D721Med (cell line): ENCODE results near the gene POFUT2.

ENCODE experiments used
- DNase-seq: peaks from one replicate; pipeline ENCODE4 v3.0.0; 2011; ENCODE audit warnings: low spot score; ENCODE audit not compliant: insufficient read length
- FAIRE-seq: peaks from 2 replicates; lab custom pipeline; 2011; peaks lifted over from hg19 to GRCh38; lab: Jason Lieb, UNC
- TF ChIP-seq, protein P1 (sequence below): IDR thresholded peaks from 2 replicates; pipeline ENCODE4 v1.5.1; 2012; ENCODE audit warnings: mild to moderate bottlenecking, control low read depth; ENCODE audit not compliant: insufficient read depth; ENCODE audit errors: missing control alignments

POFUT2 gene, protein sequence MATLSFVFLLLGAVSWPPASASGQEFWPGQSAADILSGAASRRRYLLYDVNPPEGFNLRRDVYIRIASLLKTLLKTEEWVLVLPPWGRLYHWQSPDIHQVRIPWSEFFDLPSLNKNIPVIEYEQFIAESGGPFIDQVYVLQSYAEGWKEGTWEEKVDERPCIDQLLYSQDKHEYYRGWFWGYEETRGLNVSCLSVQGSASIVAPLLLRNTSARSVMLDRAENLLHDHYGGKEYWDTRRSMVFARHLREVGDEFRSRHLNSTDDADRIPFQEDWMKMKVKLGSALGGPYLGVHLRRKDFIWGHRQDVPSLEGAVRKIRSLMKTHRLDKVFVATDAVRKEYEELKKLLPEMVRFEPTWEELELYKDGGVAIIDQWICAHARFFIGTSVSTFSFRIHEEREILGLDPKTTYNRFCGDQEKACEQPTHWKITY

DNA sequence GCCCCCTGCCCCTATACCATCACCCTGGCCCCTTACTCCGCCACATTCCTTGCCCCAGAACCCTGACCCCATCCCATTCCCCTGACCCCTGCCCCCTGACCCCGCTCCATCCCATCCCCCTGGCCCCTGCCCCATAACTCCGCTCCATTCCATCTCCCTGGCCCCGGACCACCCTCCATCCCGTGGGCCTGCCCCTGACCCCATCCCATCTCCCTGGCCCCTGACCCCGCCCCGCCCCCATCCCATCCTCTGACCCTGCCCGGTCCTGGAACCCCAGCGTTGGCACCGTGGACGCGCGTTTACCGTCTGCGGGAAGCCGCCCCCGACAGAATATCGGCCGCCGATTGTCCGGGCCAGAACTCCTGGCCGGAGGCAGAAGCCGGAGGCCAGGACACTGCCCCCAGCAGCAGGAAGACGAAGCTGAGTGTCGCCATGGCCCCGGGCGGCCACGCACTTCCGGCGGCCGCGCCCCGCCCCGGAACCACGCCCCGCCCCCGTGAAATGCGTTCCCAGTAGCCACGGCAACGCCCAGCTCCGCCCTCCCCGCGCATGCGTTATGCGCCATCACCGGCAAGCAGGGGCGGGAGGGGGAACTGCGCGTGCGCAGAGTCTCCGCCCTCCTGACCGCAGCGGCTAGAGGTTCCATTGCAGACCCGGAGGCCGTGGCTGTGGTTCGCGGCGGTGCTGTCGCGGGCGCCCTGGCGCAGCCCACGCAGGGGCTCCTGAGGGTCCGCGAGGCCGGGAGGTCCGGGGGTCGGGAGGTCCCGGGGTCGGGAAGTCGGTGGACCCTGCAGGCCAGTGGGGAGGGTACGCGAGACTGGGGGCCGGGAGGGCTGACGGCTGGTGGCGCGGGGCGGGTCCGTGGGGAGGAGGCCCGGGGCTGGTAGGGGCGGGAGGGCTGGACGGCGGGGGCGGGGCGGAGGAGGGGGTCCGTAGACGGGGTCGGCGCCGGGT, at the start of gene POFUT2:
POFUT2 (minus strand) TSS at position 458 of the 954 bp plus-strand sequence; CDS start at position 434, 24 bp downstream.
- TF ChIP-seq, protein P1, sequence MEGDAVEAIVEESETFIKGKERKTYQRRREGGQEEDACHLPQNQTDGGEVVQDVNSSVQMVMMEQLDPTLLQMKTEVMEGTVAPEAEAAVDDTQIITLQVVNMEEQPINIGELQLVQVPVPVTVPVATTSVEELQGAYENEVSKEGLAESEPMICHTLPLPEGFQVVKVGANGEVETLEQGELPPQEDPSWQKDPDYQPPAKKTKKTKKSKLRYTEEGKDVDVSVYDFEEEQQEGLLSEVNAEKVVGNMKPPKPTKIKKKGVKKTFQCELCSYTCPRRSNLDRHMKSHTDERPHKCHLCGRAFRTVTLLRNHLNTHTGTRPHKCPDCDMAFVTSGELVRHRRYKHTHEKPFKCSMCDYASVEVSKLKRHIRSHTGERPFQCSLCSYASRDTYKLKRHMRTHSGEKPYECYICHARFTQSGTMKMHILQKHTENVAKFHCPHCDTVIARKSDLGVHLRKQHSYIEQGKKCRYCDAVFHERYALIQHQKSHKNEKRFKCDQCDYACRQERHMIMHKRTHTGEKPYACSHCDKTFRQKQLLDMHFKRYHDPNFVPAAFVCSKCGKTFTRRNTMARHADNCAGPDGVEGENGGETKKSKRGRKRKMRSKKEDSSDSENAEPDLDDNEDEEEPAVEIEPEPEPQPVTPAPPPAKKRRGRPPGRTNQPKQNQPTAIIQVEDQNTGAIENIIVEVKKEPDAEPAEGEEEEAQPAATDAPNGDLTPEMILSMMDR = no peak
- DNase-seq (peak; percentile 95), FAIRE-seq (no peak)

DNA sequence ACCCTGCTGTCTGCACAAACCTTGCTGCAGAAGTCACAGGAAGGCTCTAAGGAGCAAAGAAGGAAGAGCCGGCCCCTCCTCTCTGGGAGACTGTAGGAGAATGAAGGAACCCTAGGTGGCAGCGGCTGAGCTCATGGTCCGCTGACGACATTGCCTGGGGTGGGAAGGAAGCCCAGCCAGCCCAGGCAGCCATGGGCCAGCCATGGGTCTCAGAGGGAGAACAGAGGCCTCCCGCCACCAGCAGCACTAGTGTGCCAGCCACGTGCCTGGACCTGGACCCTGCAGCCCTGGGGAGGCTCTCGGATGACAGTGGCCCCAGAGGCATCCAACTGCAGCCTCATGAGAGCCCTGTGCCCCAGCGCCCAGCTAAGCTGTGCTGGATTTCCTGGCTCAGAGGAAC, 49.2 kb upstream of the POFUT2 start:
- TF ChIP-seq, protein P1 = no peak
- DNase-seq (no peak), FAIRE-seq (no peak)

DNA sequence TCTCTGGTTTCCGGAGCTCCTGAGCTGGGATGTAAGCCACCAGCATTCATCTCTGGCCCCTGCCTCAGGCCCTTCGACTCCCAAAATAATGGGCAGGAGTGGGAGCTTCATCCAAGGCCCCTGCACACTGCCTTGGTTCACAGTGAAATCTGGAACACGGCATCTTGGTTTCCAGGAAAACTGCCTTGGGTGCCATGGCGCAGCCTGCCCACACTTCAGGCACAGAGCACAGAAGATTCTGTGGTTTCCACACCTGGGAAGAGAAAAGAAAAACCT, 48.8 kb upstream of the POFUT2 start:
- TF ChIP-seq, protein P1 = no peak
- FAIRE-seq = no peak
- no peak for DNase-seq

DNA sequence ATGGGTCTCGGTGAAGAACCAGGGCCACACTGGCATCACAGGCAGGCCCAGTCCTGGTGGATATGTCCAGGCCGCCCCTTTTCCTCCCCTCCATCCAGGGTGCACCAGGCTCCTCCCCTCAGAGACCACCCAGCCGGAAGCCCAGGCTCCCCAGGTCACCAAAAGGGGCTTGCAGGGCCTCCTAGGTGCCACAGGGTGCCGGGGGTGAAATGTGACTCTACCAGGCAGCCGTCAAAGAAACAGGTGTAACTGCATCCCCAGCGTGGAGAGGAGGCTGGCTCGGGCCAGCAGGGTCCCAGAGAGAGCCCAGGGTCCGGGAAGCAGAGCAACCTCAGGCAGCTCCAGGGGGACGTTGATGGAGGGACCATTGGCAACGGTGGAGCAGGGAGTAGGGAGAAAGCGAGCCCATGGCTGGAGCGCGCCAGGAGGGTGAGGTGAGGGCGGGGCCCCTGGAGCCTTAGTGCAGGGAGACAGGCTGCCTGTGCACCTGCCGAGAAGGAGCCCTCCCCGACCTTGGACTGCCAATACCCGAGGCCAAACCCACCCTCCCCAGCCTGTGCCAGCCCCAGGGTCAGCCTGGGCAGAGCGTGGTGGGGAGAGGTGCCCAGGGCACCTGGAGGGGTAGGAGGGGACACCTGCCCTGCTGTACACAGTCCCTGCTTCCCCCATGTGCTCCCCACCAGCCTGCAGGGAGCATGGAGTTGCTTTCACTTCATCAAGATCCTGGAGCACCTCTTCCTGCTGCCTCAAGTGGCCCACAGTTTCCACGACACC, 48.3 kb upstream of the POFUT2 start:
- no peak for DNase-seq
- TF ChIP-seq, protein P1 = no peak
- no peak for FAIRE-seq

DNA sequence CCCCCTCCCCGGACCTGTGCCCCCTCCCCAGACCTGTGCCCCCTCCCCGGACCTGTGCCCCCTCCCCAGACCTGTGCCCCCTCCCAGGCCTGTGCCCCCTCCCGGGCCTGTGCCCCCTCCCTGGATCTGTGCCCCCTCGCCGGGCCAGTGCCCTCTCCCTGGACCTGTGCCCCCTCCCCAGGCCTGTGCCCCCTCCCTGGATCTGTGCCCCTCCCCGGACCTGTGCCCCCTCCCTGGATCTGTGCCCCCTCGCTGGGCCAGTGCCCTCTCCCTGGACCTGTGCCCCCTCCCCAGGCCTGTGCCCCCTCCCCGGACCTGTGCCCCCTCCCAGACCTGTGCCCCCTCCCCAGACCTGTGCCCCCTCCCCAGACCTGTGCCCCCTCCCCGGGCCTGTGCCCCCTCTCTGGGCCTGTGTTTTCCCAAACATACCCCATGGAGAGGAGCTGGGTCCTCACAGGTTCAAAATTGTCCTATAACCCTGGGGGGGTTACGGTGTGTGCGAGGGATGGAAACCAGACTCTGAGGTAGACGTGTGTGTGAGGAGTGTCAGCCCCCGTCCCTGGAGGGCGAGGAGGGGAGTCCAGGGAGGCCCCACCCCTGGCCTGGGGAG, 47.6 kb upstream of the POFUT2 start:
- FAIRE-seq = no peak
- no peak for DNase-seq
- TF ChIP-seq, protein P1 = no peak

DNA sequence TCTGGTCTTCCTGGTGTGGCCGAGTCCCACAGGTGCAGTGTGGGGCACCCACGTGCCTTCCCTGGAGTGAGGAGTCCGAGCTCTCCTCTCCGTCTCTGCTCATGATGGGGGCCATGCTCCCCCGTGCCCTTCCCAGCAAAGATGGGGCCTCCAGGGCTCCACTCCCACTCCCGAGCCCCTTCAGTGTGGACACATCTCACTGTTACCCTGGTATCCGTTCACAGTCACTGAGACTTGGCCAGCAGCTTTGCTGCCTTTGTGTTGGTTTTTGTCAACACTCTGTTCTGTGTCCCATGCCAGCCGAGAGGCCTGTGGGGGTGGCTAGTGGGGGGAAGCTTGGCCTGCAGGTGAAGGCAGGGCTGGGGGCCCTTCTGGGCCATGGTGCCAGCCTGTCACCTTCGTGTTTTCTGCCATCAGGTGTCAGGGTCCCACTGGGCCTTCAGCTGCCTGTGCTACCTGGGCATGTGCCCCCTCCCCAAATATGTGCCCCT, 46.9 kb upstream of the POFUT2 start:
- TF ChIP-seq, protein P1 = no peak
- no peak for FAIRE-seq
- no peak for DNase-seq
